ENCODE results near the gene HLA-DMB. TPM values are rescaled to one million over a fixed set of nuclear protein-coding genes. Genes with fewer than 3 reads are reported as not detected.
A peak's percentile ranks its signal among the peaks of the same experiment; 100 is the strongest.
"Not testable (repeated sequence)": the region's sequence is repeated elsewhere in the genome, so short reads cannot be mapped to it uniquely, and the experiment has no call there.

Gene HLA-DMB
- total RNA-seq, 4 donors from 2014 or later = 4.3 to 8.1 (median 5.6) TPM

GRCh38 chr6:32945953-32946352 lies 5.1 kb upstream of the HLA-DMB start:
- H3K27ac ChIP-seq = no peak overlapping the region
- no peaks in the 10 kb centered on the region for H3K9me3 ChIP-seq
- DNase-seq = no peak
- no peak overlapping the region for H3K4me3 ChIP-seq
- in situ Hi-C loops (cut with MboI; ENCODE audit: low sequenced_read_pairs in 4 of 4) (no loop called here), intact Hi-C loops (cut with DNase I; ENCODE audit: low total_unique reads) (no loop called here)
- ATAC-seq = no peak
- H3K27me3 ChIP-seq = no peaks in the 10 kb centered on the region
- TF ChIP-seq CTCF (IDR thresholded peaks at IDR 0.05 in 4 of 5, conservative IDR thresholded peaks at IDR 0.05 in 1 of 5) = no peak
- no peak for TF ChIP-seq POLR2A (IDR thresholded peaks at IDR 0.05)
- peaks cover 0 to 7% of the 10 kb centered on the region in 2 donors for H3K4me1 ChIP-seq
- no peaks in the 10 kb centered on the region for H3K36me3 ChIP-seq

GRCh38 chr6:32945108-32945760 lies 4.4 kb upstream of the HLA-DMB start:
- intact Hi-C loops (cut with DNase I; ENCODE audit: low total_unique reads) (no loop called here), in situ Hi-C loops (cut with MboI; ENCODE audit: low sequenced_read_pairs in 4 of 4) (no loop called here)
- H3K4me3 ChIP-seq = no peak overlapping the region
- no peak for ATAC-seq
- DNase-seq = no peak
- H3K27me3 ChIP-seq = no peaks in the 10 kb centered on the region
- H3K4me1 ChIP-seq = peaks cover 0 to 13% of the 10 kb centered on the region in 2 donors
- H3K27ac ChIP-seq = peak overlapping the region in 1 of 4 donors; percentile 2
- no peaks in the 10 kb centered on the region for H3K36me3 ChIP-seq
- H3K9me3 ChIP-seq = no peaks in the 10 kb centered on the region
- TF ChIP-seq POLR2A (IDR thresholded peaks at IDR 0.05) (peak in 1 of 2 donors; percentile 8), CTCF (IDR thresholded peaks at IDR 0.05 in 4 of 5, conservative IDR thresholded peaks at IDR 0.05 in 1 of 5) (no peak)

GRCh38 chr6:32943864-32944649 lies 3.2 kb upstream of the HLA-DMB start:
- TF ChIP-seq CTCF (IDR thresholded peaks at IDR 0.05 in 4 of 5, conservative IDR thresholded peaks at IDR 0.05 in 1 of 5) = no peak
- TF ChIP-seq POLR2A (IDR thresholded peaks at IDR 0.05) = no peak
- H3K36me3 ChIP-seq = no peaks in the 10 kb centered on the region
- no peaks in the 10 kb centered on the region for H3K27me3 ChIP-seq
- in situ Hi-C loops (cut with MboI; ENCODE audit: low sequenced_read_pairs in 4 of 4) (no loop called here), intact Hi-C loops (cut with DNase I; ENCODE audit: low total_unique reads) (no loop called here)
- H3K4me3 ChIP-seq = no peak overlapping the region
- ATAC-seq = no peak
- peaks cover 0 to 13% of the 10 kb centered on the region in 2 donors for H3K4me1 ChIP-seq
- H3K9me3 ChIP-seq = no peaks in the 10 kb centered on the region
- DNase-seq = no peak
- peak overlapping the region in 1 of 4 donors; percentile 14 for H3K27ac ChIP-seq

GRCh38 chr6:32942555-32943123 lies 1.8 kb upstream of the HLA-DMB start:
- H3K27ac ChIP-seq; ATAC-seq; in situ Hi-C loops (cut with MboI; ENCODE audit: low sequenced_read_pairs in 4 of 4); intact Hi-C loops (cut with DNase I; ENCODE audit: low total_unique reads); H3K27me3 ChIP-seq; H3K9me3 ChIP-seq; H3K36me3 ChIP-seq; H3K4me3 ChIP-seq; DNase-seq: not testable (repeated sequence)
- H3K4me1 ChIP-seq = peaks cover 0 to 13% of the 10 kb centered on the region in 2 donors

- Histone ChIP-seq H3K27me3 (no peaks in the 10 kb centered on the region), H3K4me1 (peaks cover 0 to 13% of the 10 kb centered on the region in 2 donors), H3K36me3 (no peaks in the 10 kb centered on the region), H3K4me3 (peak overlapping the region in 2 of 4 donors; percentile 55 to 59), H3K9me3 (no peaks in the 10 kb centered on the region), H3K27ac (peak overlapping the region; percentile 36 to 81 (median 68))
- TF ChIP-seq POLR2A (IDR thresholded peaks at IDR 0.05) (no peak), CTCF (IDR thresholded peaks at IDR 0.05 in 4 of 5, conservative IDR thresholded peaks at IDR 0.05 in 1 of 5) (no peak)
- in situ Hi-C loops (cut with MboI; ENCODE audit: low sequenced_read_pairs in 4 of 4) = no loop called here
- intact Hi-C loops (cut with DNase I; ENCODE audit: low total_unique reads) = no loop called here
- DNase-seq (no peak), ATAC-seq (peak; percentile 24 to 25)
Observed at GRCh38 chr6:32941214-32941768, 463 bp upstream of the HLA-DMB start.
